ENCODE data around the gene CRABP1.
A peak's percentile ranks its signal among the peaks of the same experiment; 100 is the strongest.

The CRABP1 gene

GRCh38 chr15:78340231-78341056 is at the start of gene CRABP1:
Gene CRABP1, plus strand, starts transcription at chr15:78340353. Its CDS starts 76 bp downstream, at chr15:78340429.
- no peak within 1 kb of the TSS for H3K27ac Mint-ChIP-seq
- H3K9me3 Mint-ChIP-seq: no peaks in the 10 kb centered on the region
- H3K4me1 Mint-ChIP-seq: peaks cover 6% of the 10 kb centered on the region
- H3K4me3 Mint-ChIP-seq: peak within 1 kb of the TSS; percentile 21
- H3K36me3 Mint-ChIP-seq: no peaks in the 10 kb centered on the region
- peaks cover 20% of the 10 kb centered on the region for H3K27me3 Mint-ChIP-seq

- Mint-ChIP-seq H3K4me1 (peaks cover 8% of the 10 kb centered on the region), H3K36me3 (peaks cover 29% of the 10 kb centered on the region), H3K27ac (no peak overlapping the region), H3K9me3 (no peaks in the 10 kb centered on the region), H3K27me3 (no peaks in the 10 kb centered on the region), H3K4me3 (no peak overlapping the region)
These were observed 49.1 kb upstream of the CRABP1 start for GRCh38 chr15:78291052-78291451.

GRCh38 chr15:78291698-78292097 is 48.5 kb upstream of the CRABP1 start:
- Mint-ChIP-seq H3K4me3 (no peak overlapping the region), H3K4me1 (peaks cover 8% of the 10 kb centered on the region), H3K9me3 (no peaks in the 10 kb centered on the region), H3K27ac (no peak overlapping the region), H3K36me3 (peaks cover 27% of the 10 kb centered on the region), H3K27me3 (no peaks in the 10 kb centered on the region)

GRCh38 chr15:78292219-78292618 is 47.9 kb upstream of the CRABP1 start:
- Mint-ChIP-seq H3K4me3 (no peak overlapping the region), H3K27me3 (no peaks in the 10 kb centered on the region), H3K9me3 (no peaks in the 10 kb centered on the region), H3K36me3 (peaks cover 26% of the 10 kb centered on the region), H3K27ac (no peak overlapping the region), H3K4me1 (peaks cover 12% of the 10 kb centered on the region)

GRCh38 chr15:78299101-78299930 is 40.8 kb upstream of the CRABP1 start, which contains the start of gene SKIC8:
Gene SKIC8, minus strand, starts transcription at chr15:78299609. Its CDS starts 3,923 bp downstream, at chr15:78295686.
- H3K36me3 Mint-ChIP-seq: peaks cover 8% of the 10 kb centered on the region
- H3K27me3 Mint-ChIP-seq: no peaks in the 10 kb centered on the region
- no peaks in the 10 kb centered on the region for H3K9me3 Mint-ChIP-seq
- peaks cover 32% of the 10 kb centered on the region for H3K4me1 Mint-ChIP-seq
- H3K27ac Mint-ChIP-seq: peak within 1 kb of the TSS; percentile 96
- H3K4me3 Mint-ChIP-seq: peak within 1 kb of the TSS; percentile 99

GRCh38 chr15:78301326-78301725 is 38.8 kb upstream of the CRABP1 start:
- Mint-ChIP-seq H3K27ac (peak overlapping the region; percentile 19), H3K4me3 (no peak overlapping the region), H3K4me1 (peaks cover 28% of the 10 kb centered on the region), H3K27me3 (no peaks in the 10 kb centered on the region), H3K9me3 (no peaks in the 10 kb centered on the region), H3K36me3 (no peaks in the 10 kb centered on the region)

- H3K4me3 Mint-ChIP-seq: no peak overlapping the region
- peaks cover 27% of the 10 kb centered on the region for H3K4me1 Mint-ChIP-seq
These were observed 38.3 kb upstream of the CRABP1 start for GRCh38 chr15:78301828-78302227.

GRCh38 chr15:78302579-78303312 is 37.4 kb upstream of the CRABP1 start:
- Mint-ChIP-seq H3K4me1 (peaks cover 20% of the 10 kb centered on the region), H3K27ac (peak overlapping the region; percentile 53), H3K9me3 (no peaks in the 10 kb centered on the region), H3K36me3 (no peaks in the 10 kb centered on the region), H3K4me3 (no peak overlapping the region), H3K27me3 (no peaks in the 10 kb centered on the region)

More at GRCh38 chr15:78301828-78302227, 38.3 kb upstream of the CRABP1 start:
- Mint-ChIP-seq H3K36me3 (no peaks in the 10 kb centered on the region), H3K9me3 (no peaks in the 10 kb centered on the region), H3K27me3 (no peaks in the 10 kb centered on the region), H3K27ac (no peak overlapping the region)

- H3K4me1 Mint-ChIP-seq: peaks cover 8% of the 10 kb centered on the region
- H3K36me3 Mint-ChIP-seq: no peaks in the 10 kb centered on the region
- no peaks in the 10 kb centered on the region for H3K9me3 Mint-ChIP-seq
- H3K4me3 Mint-ChIP-seq: no peak overlapping the region
- no peak overlapping the region for H3K27ac Mint-ChIP-seq
- H3K27me3 Mint-ChIP-seq: peaks cover 4% of the 10 kb centered on the region
These were observed 35.7 kb upstream of the CRABP1 start for GRCh38 chr15:78304216-78305066.

- Mint-ChIP-seq H3K4me3 (no peak overlapping the region), H3K27ac (no peak overlapping the region), H3K9me3 (no peaks in the 10 kb centered on the region), H3K36me3 (no peaks in the 10 kb centered on the region), H3K27me3 (peaks cover 4% of the 10 kb centered on the region), H3K4me1 (peaks cover 8% of the 10 kb centered on the region)
These were observed 33.9 kb upstream of the CRABP1 start for GRCh38 chr15:78306176-78306774.

GRCh38 chr15:78307976-78308375 is 32.2 kb upstream of the CRABP1 start:
- H3K27me3 Mint-ChIP-seq: peaks cover 4% of the 10 kb centered on the region
- no peaks in the 10 kb centered on the region for H3K36me3 Mint-ChIP-seq
- no peak overlapping the region for H3K27ac Mint-ChIP-seq
- no peaks in the 10 kb centered on the region for H3K9me3 Mint-ChIP-seq
- no peak overlapping the region for H3K4me3 Mint-ChIP-seq
- H3K4me1 Mint-ChIP-seq: no peaks in the 10 kb centered on the region

- H3K4me1 Mint-ChIP-seq: no peaks in the 10 kb centered on the region
- no peak overlapping the region for H3K27ac Mint-ChIP-seq
These were observed 31.6 kb upstream of the CRABP1 start for GRCh38 chr15:78308422-78309032.

GRCh38 chr15:78311292-78311691 is 28.9 kb upstream of the CRABP1 start:
- Mint-ChIP-seq H3K9me3 (no peaks in the 10 kb centered on the region), H3K27ac (no peak overlapping the region), H3K4me1 (no peaks in the 10 kb centered on the region), H3K27me3 (peaks cover 4% of the 10 kb centered on the region), H3K36me3 (no peaks in the 10 kb centered on the region), H3K4me3 (no peak overlapping the region)

More at GRCh38 chr15:78308422-78309032, 31.6 kb upstream of the CRABP1 start:
- Mint-ChIP-seq H3K4me3 (no peak overlapping the region), H3K27me3 (peaks cover 4% of the 10 kb centered on the region), H3K36me3 (no peaks in the 10 kb centered on the region), H3K9me3 (no peaks in the 10 kb centered on the region)

GRCh38 chr15:78312536-78312935 is 27.6 kb upstream of the CRABP1 start:
- Mint-ChIP-seq H3K4me3 (no peak overlapping the region), H3K27me3 (peaks cover 4% of the 10 kb centered on the region), H3K4me1 (no peaks in the 10 kb centered on the region), H3K36me3 (no peaks in the 10 kb centered on the region), H3K9me3 (no peaks in the 10 kb centered on the region), H3K27ac (no peak overlapping the region)

Measured in activated naive CD4-positive, alpha-beta T cell treated with anti-CD3 and anti-CD28 coated beads, Interleukin-2, amount 50 U/mL, for 24 hours (primary cell).